GM12878 (cell line): ENCODE results near the gene NUDT14. TPM values are rescaled to one million over a fixed set of nuclear protein-coding genes. Genes with fewer than 3 reads are reported as not detected.

ENCODE experiments used
- BHLHE40 ChIP-seq, 2 experiments: fragments of 450-650 bp in 1 of 2; IDR thresholded peaks; 2 replicates each; pipeline ENCODE4 v1.6.1; 2011 to 2017; ENCODE audit warnings: low read depth in 2 of 2, borderline replicate concordance in 1 of 2, improper control_type of control experiment in 1 of 2, low read length in 1 of 2, mild to moderate bottlenecking in 1 of 2
- CBX5 ChIP-seq: sonication (generic); IDR thresholded peaks from 2 replicates; pipeline ENCODE4 v1.6.1; 2016; ENCODE audit warnings: low read depth, moderate library complexity, mild to moderate bottlenecking, inconsistent platforms
- EED ChIP-seq: sonication (generic); IDR thresholded peaks from 2 replicates; pipeline ENCODE4 v1.6.1; 2016; ENCODE audit warnings: antibody characterized with exemption, low read depth
- ETV6 ChIP-seq, 2 experiments: fragments of 450-650 bp in 1 of 2; IDR thresholded peaks in 1 of 2; conservative IDR thresholded peaks in 1 of 2; 2 replicates each; pipeline ENCODE4 v1.6.1; 2014; ENCODE audit warnings: antibody characterized with exemption in 1 of 2, borderline replicate concordance in 1 of 2, low read depth in 1 of 2, mild to moderate bottlenecking in 1 of 2, moderate library complexity in 1 of 2
- IRF4 ChIP-seq: IDR thresholded peaks from 2 replicates; pipeline ENCODE4 v1.6.1; 2011; ENCODE audit warnings: low read depth, low read length
- KLF5 ChIP-seq: fragments of 450-650 bp; IDR thresholded peaks from 2 replicates; pipeline ENCODE4 v1.6.1; 2014; ENCODE audit warnings: mild to moderate bottlenecking; ENCODE audit not compliant: partially characterized antibody
- MTA3 ChIP-seq: IDR thresholded peaks from 2 replicates; pipeline ENCODE4 v1.6.1; 2012; ENCODE audit warnings: low read length, inconsistent platforms, borderline replicate concordance
- NKRF ChIP-seq: fragments of 450-650 bp; conservative IDR thresholded peaks from 2 replicates; pipeline ENCODE4 v1.6.1; 2017; ENCODE audit warnings: mild to moderate bottlenecking, moderate library complexity
- RBBP5 ChIP-seq: fragments of 200-600 bp; sonication (generic); conservative IDR thresholded peaks from 2 replicates; pipeline ENCODE4 v1.6.1; 2016
- STAT1 ChIP-seq: fragments of 450-650 bp; conservative IDR thresholded peaks from 2 replicates; pipeline ENCODE4 v1.6.1; 2014; ENCODE audit warnings: antibody characterized with exemption, mild to moderate bottlenecking
- polyA plus RNA-seq, 11 experiments: library from polyadenylated mRNA; depleted of rRNA in 4 of 11; unstranded in 6 of 11; stranded (reverse) in 5 of 11; fragments of >200 nt; fragmentation: Nextera tagmentation in 4 of 11; fragmentation: Illumina TruSeq in 1 of 11; extraction: Ambion mirVana in 4 of 11; extraction: Trizol in 1 of 11; gene quantifications; 1 replicate in 1 of 11; 2 replicates in 10 of 11; pipeline versions ENCODE4 v1.2.1 to v1.2.3, GENCODE V29; 2011 to 2016; ENCODE audit warnings: inconsistent platforms in 2 of 11, missing spikeins in 2 of 11, low read depth in 1 of 11
- total RNA-seq, 4 experiments: library from RNA; depleted of rRNA in 3 of 4; stranded (reverse); fragments of >200 nt in 3 of 4; fragmentation: Illumina TruSeq in 1 of 4; extraction: Trizol in 1 of 4; gene quantifications; 2 replicates each; pipeline versions ENCODE4 v1.2.1 to v1.2.3, GENCODE V29; 2013 to 2021
- TF ChIP-seq, protein P1 (sequence below): fragments of 450-650 bp; IDR thresholded peaks from 2 replicates; pipeline ENCODE4 v1.6.1; 2014; ENCODE audit warnings: mild to moderate bottlenecking

Gene NUDT14
- total and polyA plus RNA-seq, 10 of the 15 experiments (the other 5 are each of a cell fraction or from before 2014, with no cell fraction given), result 0.62 to 6.8 (median 4.3) TPM; not detected in 1

DNA sequence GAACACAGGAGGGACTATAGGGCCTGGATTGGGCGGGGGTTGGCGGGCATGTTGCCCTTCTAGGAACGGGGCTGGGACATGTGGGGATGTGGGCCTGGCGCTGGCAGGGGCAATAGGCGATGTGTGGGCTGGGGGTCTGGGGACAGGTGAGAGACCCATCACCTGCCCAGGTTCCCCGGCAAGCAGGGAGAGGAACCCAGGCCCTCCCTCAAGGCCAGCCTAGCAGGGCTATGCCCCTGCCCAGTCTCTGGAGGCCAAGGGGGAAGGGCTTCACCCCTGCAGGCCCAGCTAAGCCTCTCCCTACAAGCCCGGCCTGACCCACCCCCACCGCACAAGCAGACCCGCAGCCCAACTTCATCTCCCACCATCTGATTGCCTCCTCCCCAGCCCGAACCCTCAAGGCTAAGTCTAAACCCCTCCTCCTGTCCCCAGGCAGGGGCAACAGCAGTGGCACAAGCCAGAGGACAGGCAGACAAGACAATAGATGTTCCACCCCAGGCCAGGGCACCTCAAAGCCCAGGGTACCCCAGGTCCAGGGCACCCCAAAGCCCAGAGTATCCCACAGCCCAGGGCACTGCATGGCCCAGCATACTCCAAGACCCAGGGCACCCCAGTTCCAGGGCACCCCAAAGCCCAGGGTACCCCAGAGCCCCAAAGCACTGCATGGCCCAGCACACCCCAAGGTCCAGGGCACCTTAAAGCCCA is 19.0 kb downstream of the NUDT14 start (continued):
- TF ChIP-seq, protein P1, sequence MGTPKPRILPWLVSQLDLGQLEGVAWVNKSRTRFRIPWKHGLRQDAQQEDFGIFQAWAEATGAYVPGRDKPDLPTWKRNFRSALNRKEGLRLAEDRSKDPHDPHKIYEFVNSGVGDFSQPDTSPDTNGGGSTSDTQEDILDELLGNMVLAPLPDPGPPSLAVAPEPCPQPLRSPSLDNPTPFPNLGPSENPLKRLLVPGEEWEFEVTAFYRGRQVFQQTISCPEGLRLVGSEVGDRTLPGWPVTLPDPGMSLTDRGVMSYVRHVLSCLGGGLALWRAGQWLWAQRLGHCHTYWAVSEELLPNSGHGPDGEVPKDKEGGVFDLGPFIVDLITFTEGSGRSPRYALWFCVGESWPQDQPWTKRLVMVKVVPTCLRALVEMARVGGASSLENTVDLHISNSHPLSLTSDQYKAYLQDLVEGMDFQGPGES, result no peak
- no peak for TF ChIP-seq STAT1
- no peak for TF ChIP-seq KLF5
- TF ChIP-seq MTA3, result no peak
- TF ChIP-seq BHLHE40 (IDR thresholded peaks at IDR 0.05; ENCODE audit: borderline replicate concordance in 1 of 2, low read depth in 2 of 2, low read length in 1 of 2), result no peak
- no peak for TF ChIP-seq NKRF
- no peak for TF ChIP-seq IRF4
- no peak for TF ChIP-seq RBBP5
- TF ChIP-seq CBX5, result no peak
- no peak for TF ChIP-seq ETV6 (conservative IDR thresholded peaks at IDR 0.05 in 1 of 2, IDR thresholded peaks at IDR 0.05 in 1 of 2; ENCODE audit: borderline replicate concordance in 1 of 2, low read depth in 1 of 2)
- no peak for TF ChIP-seq EED
- TF ChIP-seq, all 136 proteins: peak for 0
